GM08714 (cell line): Measurements from ENCODE around the gene GNG2.

Source experiments
- H3K4me3 ChIP-seq: fragments of 200-500 bp; sonication (Bioruptor generic); 2 replicates; pipeline ENCODE4 v1.5.1; 2014; ENCODE audit warnings: mild to moderate bottlenecking, low read length, inconsistent platforms
- ZNF274 ChIP-seq: IDR thresholded peaks from 2 replicates; pipeline ENCODE4 v1.6.1; 2012; ENCODE audit warnings: mild to moderate bottlenecking, low read depth, low read length

The GNG2 gene

DNA sequence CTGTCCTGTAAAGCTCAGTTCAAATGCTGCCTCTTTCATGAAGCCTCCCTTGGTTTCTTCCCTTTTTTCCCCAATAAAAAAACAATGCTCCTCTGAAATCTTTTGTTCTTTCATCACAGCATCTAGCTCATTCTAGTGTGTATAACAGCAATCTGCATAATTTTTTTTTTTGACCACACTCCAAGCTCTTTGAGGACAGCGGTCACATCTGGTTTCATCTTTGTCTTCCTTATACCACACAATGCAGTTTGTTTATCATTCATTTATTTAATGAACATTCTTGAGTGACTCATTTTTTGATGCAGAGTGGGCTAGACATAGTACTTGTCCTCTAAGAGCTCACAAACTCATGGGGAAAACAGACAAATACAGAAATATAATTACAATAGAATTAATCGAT is 7.3 kb downstream of the GNG2 start:
- no peak for TF ChIP-seq ZNF274
- no peak overlapping the region for H3K4me3 ChIP-seq

DNA sequence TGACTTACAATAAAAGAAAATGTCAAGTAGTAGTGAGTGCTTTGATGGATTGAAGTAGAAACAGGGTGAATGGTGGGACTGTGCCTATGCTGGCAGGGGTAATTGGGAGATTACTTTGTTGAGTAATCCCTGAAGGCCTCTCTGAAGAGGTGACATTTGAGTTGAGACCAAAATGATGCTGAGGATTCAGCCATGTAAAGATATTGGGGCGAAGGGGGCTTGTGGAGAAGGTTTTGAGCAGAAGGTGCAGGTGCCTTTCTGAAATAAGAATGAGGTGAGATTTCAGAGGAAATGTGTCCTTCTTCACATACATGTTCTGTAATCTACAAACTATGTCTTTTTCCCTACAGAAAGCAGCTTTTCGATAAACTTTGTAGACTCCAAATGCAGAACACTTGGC is 8.0 kb downstream of the GNG2 start:
- no peak overlapping the region for H3K4me3 ChIP-seq
- TF ChIP-seq ZNF274, result no peak

DNA sequence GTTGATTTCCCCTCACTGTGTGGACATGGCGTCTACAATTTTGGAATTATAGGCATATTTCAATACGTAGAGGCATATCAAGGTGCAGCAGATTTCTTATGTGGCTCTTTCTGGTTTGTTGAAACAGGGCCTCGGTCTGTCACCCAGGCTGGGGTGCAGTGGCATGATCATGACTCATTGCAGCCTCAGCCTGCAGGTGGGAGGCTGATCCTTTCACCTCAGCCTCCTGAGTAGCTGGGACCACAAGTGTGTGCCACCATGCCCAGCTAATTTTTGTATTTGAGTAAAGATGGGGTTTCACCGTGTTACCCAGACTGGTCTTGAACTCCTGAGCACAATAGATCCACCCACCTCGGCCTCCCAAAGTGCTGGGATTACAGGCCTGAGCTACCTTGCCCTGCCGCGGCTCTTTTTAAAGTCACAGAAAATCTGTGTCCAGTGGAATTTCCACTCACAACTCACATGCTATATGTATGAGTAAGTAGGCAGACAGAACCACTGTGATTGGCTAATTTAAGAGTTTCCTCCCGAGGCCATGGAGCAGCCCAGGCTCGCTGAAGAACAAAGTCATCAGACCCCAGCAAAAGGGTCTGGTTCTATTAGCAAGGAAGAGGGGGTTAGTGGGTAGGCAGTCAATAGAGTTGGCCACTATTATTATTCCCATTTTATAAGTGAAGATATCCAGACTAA is 9.1 kb downstream of the GNG2 start:
- TF ChIP-seq ZNF274, result no peak
- H3K4me3 ChIP-seq, result no peak overlapping the region

DNA sequence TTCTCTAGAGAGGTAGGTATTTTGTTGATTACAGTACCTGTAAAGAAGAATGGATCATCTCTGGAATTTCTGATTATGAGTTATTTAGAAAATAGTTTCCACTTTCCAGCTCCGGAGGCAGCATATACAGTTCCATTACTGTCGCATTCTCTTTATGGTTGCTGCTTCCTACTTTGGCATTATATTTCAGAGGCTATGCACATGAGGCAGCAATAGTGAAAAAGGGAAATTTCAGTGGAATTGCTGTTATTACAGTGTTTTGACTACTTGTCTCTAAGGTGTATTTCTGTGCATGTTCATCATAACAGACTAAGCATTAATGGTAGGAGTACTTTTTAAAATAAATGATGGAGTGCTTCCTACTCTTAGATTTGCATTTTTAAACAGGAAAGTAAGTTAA is 10.2 kb downstream of the GNG2 start:
- H3K4me3 ChIP-seq, result no peak overlapping the region
- no peak for TF ChIP-seq ZNF274

DNA sequence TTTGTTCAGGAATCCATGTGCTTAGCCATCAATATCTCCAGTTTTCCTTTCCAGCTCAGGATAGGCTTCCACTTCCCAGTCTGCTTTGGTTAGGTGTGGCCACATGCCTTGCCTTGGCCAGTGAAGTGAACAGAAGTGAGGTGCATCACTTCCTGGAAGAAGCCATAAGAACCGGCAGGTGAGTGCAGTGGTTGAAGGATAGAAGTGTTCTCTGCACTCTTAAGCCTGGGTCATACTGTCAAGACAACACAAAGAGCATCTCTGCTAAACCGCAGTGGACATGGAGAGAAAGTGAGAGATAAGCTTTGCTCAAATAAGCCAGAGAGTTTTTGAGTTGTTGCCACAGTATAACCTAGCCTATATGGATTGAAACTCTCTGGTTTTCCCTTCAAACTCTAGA is 11.4 kb downstream of the GNG2 start:
- no peak for TF ChIP-seq ZNF274
- no peak overlapping the region for H3K4me3 ChIP-seq

DNA sequence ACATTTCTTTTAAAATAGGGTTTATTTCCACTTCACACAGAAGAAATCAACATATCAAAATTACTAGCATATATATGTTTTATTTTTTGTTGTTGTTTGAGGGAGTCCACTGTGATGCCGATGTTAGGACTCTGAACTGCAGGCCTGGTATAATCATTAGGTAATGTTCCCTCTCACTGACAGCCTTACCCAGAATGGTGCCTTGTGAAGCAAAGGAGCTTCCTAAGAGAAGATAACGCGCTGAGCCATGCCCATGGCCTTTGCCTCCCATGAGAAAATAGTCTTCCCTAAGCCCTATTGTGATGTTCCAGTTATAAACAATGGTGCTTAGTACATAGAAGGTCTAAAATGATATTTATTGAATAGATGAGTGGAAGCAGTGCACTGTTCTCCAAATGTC is 12.0 kb downstream of the GNG2 start:
- TF ChIP-seq ZNF274, result no peak
- no peak overlapping the region for H3K4me3 ChIP-seq

DNA sequence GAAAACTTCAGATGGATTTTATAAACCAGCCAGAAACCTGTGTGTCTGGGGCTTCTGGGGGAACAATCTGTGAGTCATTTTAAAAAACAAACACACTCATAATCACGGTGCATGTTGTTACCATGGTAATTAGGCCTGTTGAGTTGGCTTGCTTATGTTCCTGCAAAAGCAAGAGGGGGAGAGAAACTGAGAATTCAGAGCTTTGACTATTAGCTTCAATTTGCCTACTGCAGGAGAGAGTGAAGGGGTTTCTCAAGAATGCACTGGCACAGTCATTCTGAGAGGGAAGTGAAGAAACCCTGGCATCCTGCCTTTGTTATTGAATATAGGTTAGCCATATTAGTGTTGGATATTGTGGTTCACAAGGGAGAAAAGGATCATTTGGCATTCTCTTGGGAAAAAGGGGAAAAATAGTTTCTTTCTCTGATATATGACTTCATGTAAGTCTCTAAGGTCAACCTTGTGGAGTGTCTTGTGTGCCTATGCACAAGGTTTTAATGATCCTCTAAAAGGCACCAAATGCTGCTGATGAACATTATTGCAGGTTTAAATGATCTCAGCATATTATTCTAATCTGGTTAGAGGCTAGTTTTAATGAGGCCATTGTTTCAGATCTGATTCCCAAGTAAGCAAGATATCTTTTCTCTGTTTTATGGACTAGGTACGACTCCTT is 12.9 kb downstream of the GNG2 start:
- no peak for TF ChIP-seq ZNF274
- no peak overlapping the region for H3K4me3 ChIP-seq

DNA sequence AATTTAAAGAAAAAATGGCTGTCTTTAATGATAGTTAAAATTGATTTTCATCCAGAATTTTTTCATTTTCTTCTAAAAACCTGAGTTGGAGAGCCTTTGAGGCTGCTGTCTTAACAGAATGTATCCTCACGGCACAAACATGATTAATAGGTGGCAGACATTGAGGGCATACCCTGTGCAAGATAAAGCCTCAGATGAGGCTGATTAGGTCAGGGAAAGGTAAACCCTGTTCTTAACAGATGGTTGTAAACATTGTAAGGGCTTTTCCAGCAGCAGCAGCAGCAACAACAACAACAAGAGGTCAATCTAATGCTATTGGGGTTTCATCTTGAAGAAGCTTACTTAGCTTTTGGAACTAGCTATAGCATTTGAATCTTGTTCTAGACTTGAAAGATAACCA is 17.4 kb downstream of the GNG2 start:
- TF ChIP-seq ZNF274, result no peak
- no peak overlapping the region for H3K4me3 ChIP-seq

DNA sequence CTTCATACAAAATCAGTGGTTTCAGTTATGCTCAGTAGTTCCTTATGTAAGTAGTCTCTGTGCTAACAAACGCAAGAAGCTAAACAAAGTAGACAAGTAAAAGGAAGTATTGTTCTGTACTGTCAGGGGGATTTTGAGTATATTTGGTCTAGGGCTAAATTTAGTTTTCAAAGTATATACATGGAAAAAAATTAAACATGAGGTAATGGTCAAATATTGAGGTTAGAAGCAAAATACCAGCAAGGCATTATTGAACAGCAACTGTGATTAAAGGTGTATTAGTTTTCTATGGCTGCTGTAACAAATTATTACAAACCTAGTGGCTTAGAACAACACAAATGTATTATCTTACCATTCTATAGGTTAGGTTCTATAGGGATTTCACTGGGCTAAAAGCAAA is 18.8 kb downstream of the GNG2 start:
- TF ChIP-seq ZNF274, result no peak
- no peak overlapping the region for H3K4me3 ChIP-seq

DNA sequence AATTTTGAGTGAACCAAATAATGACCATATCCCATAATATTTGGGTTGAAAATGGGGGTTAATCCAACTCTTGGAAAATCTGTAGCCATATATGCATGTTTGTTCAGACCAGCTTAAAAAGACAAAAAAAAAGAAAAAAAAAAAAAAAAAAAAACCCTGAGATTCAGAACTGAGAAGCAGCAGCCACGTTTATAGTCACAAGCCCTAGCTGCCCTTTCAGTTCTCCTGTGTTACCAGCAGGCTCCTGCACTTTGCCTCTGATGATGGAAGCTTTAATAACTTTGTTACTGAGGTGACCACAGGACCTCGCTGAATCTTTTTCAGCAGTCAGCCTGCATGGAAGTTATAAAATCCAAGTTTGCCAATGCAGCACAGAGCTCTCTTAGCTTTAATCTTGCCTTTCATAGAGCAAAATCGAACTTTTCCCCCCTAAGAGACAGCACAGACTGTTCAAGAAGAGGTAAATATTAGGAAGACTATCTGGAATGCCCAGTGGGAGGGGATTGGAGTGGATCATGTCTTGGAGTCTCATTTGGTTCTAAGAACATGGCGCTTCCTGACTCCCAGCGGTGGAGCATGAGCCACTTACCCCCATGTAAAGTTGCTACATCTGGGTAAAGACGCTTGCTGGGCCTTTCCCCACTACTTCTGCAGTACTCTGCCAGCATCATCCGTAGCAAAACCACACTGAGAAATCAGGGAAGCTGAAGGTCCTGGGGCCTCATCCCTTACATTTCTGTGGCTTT is 20.6 kb downstream of the GNG2 start:
- TF ChIP-seq ZNF274, result no peak
- H3K4me3 ChIP-seq, result peak overlapping the region; percentile 40; the same call in 1 of the 2 replicates

DNA sequence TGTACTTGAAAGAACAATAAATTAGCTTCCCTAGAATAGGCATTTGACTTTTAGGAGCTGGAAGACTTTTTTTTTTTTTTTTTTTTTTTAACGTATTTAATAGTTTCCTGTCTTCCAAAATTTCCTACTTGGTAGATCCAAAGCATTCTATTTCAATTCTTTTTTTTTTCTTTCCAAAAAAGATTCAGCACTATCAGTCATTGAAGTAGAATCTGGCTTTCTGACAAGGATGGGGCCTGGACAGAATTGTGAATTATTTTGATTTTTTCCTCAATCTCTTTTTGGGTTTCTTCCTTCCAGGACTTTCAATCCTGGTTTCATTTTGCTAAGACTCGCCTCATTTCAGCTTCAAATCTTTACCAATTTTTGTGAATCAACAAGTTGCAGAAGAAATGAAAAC is 21.2 kb downstream of the GNG2 start:
- no peak overlapping the region for H3K4me3 ChIP-seq
- no peak for TF ChIP-seq ZNF274

DNA sequence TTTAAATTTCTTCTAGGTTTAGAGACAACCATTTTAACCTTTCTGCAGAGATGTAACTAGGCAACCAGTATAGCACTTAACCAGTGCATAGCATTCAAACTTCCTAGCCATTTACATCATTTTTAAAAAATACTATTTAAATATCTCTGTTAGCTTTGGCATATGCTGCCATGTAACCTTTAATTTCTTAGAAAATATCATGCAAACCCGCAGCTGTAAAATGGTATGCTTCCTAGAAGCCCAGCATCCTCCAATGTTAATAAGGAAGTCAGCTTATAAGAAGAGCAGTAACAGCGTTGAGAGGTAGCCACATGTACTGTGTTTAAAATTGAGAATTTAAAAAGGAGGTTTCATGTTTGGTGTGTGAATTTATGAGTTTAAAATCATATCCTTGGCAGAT is 22.8 kb downstream of the GNG2 start:
- no peak for TF ChIP-seq ZNF274

DNA sequence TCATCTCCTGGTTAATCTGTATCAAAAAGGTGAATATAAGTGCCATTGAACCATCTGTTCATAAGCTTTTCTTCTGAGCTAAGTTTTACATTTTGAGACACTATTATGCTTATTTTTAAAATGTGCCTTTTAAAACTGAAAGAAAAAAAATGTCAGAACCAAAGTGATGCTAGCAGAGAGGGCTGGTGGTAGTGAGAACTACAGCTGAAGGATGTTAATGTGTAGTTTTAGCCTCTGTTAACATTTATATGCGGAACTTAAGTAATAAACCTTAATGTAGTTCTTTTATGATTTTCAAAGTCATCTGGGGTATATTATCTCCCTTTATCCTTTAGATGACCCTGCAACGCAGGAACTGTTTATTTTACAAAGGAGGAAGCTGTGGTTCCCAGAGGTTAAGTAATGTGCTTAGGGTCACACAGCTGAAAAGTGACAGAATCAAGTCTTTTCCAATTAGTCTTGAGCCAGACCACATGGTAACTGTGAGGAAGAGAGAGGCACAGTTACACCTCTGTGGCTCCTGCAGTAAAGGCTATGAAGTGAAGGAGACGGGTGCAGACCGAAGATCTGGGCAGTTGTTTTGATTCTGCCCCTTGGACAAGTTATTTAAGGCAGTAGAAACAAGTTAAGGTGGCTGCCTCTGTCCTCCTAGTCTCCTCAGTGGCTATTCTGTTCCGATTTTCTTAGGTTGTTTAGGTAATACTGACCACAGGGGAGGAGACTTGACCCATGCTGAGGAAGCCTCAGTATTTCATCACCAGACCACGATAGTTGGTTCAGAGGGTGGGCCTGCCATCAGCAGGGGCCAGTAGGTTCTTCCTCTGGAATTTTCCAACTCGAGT is 23.9 kb downstream of the GNG2 start:
- H3K4me3 ChIP-seq, result peak overlapping the region; percentile 29; the same call in 1 of the 2 replicates
- no peak for TF ChIP-seq ZNF274

More for the DNA sequence above, 22.8 kb downstream of the GNG2 start:
- no peak overlapping the region for H3K4me3 ChIP-seq

DNA sequence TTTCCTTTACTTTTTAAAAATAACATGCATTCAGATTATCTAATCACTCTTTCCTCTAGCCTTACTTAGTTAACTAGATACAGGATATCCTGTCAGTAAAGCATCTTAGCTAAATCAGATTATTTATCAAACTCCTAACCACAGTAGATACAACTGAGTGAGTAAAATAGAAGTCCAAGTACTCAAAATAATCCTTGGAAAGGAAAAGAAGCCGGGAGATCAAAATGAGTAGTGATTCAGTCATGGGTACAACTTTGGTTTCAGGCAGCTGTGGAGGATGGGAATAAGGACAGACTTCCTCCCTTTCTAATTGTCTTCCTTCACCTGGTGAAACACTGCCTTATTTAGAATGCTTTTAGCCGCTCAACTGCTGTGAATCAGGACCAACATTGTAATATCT is 29.4 kb downstream of the GNG2 start:
- no peak overlapping the region for H3K4me3 ChIP-seq
- no peak for TF ChIP-seq ZNF274
